Tibial nerve (tissue), 4 donors: ENCODE data around the gene SNAP29. TPM values are rescaled to one million over a fixed set of nuclear protein-coding genes. Genes with fewer than 3 reads are reported as not detected.
"Not testable (repeated sequence)": the region's sequence is repeated elsewhere in the genome, so short reads cannot be mapped to it uniquely, and the experiment has no call there.

ENCODE experiments used
- DNase-seq, 2 donors: peaks; one replicate each; pipeline ENCODE4 v3.0.0-alpha.2; 2019; ENCODE audit warnings: low spot score in 2 of 2
- H3K27ac ChIP-seq, 4 donors: fragments of 200-600 bp; sonication (generic) in 3 of 4; one replicate each; pipeline ENCODE4 v1.5.1; 2017 to 2019; ENCODE audit warnings: mild to moderate bottlenecking in 1 of 4
- H3K27me3 ChIP-seq, 2 donors: fragments of 200-600 bp; sonication (generic) in 1 of 2; one replicate each; pipeline versions ENCODE4 v1.5.1 to v1.6.0; 2017 to 2019
- H3K36me3 ChIP-seq, 3 donors: fragments of 200-600 bp; sonication (generic); one replicate each; pipeline ENCODE4 v1.5.1; 2018 to 2019
- H3K4me1 ChIP-seq, 4 donors: fragments of 200-600 bp; sonication (generic) in 3 of 4; one replicate each; pipeline ENCODE4 v1.5.1; 2017 to 2019
- H3K4me3 ChIP-seq, 4 donors: fragments of 200-600 bp; sonication (generic) in 3 of 4; one replicate each; pipeline ENCODE4 v1.5.1; 2017 to 2019; ENCODE audit warnings: mild to moderate bottlenecking in 1 of 4, moderate library complexity in 1 of 4
- H3K9me3 ChIP-seq, 4 donors: fragments of 200-600 bp; sonication (generic) in 3 of 4; one replicate each; pipeline ENCODE4 v1.5.1; 2017 to 2019
- CTCF ChIP-seq, 5 experiments: fragments of 200-600 bp in 3 of 5; fragments of 450-650 bp in 2 of 5; sonication (generic) in 3 of 5; IDR thresholded peaks; one replicate each; pipeline ENCODE4 v1.5.1; 2016 to 2019; ENCODE audit warnings: antibody characterized with exemption in 5 of 5, mild to moderate bottlenecking in 3 of 5, moderate library complexity in 2 of 5
- EP300 ChIP-seq, 2 donors: sonication (generic); formaldehyde crosslinking; IDR thresholded peaks; one replicate each; pipeline ENCODE4 v1.6.1; 2017; ENCODE audit warnings: antibody characterized with exemption in 2 of 2, mild to moderate bottlenecking in 1 of 2
- POLR2A ChIP-seq, 2 donors: fragments of 450-650 bp; IDR thresholded peaks; one replicate each; pipeline ENCODE4 v1.6.1; 2017; ENCODE audit warnings: antibody characterized with exemption in 2 of 2, mild to moderate bottlenecking in 2 of 2, moderate library complexity in 2 of 2
- WGBS, 2 donors: methylation state at CpG; one replicate each; pipeline ENCODE4 v1.1.5; 2018; 5-methylcytosine and 5-hydroxymethylcytosine counted together
- total RNA-seq, 4 donors: library from RNA; depleted of rRNA; stranded (reverse); fragments of >200 nt; gene quantifications; one replicate each; pipeline ENCODE4 v1.1.0, GENCODE V29; 2016

The SNAP29 gene
- total RNA-seq, 4 donors from 2014 or later: 18.3 to 36.1 (median 19.6) TPM

- H3K27ac ChIP-seq: no peak overlapping the region
- peaks cover 0 to 99% (median 12%) of the 10 kb centered on the region in 3 donors for H3K36me3 ChIP-seq
- no peak for DNase-seq
- WGBS, 2 donors: 86 to 91% methylated on average over 9 of the region's 9 CpGs
- H3K9me3 ChIP-seq: no peaks in the 10 kb centered on the region
- H3K27me3 ChIP-seq: no peaks in the 10 kb centered on the region
- no peak overlapping the region for H3K4me3 ChIP-seq
- TF ChIP-seq POLR2A (IDR thresholded peaks at IDR 0.05) (no peak), EP300 (IDR thresholded peaks at IDR 0.05) (no peak), CTCF (IDR thresholded peaks at IDR 0.05) (no peak)
- no peaks in the 10 kb centered on the region for H3K4me1 ChIP-seq
These were observed 39.3 kb upstream of the SNAP29 start for GRCh38 chr22:20819471-20819870.

DNA sequence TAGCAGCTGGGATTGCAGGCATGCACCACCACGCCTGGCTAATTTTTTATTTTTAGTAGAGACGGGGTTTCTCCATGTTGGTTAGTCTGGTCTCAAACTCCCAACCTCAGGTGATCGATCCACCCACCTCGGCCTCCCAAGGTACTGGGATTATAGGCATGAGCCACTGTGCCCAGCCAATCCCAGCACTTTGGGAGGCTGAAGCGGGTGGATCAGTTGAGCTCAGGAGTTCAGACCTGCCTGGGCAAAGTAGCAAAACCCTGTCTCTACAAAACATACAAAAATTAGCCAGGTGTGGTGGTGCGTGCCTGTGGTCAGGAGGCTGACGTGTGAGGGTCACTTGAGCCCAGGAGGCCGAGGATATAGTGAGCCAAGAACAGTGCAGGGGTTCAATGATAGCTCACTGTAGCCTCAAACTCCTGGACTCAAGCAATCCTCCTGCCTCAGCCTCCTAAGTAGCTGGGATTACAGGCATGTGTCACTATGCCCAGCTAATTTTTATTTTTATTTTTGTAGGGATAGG, 37.0 kb upstream of the SNAP29 start:
- peaks cover 0 to 97% (median 7%) of the 10 kb centered on the region in 3 donors for H3K36me3 ChIP-seq
- not testable (repeated sequence) for DNase-seq, H3K27me3 ChIP-seq, H3K4me1 ChIP-seq, H3K4me3 ChIP-seq, H3K27ac ChIP-seq, H3K9me3 ChIP-seq
- WGBS, 2 donors: 96 to 98% methylated on average over 8 of the region's 8 CpGs

DNA sequence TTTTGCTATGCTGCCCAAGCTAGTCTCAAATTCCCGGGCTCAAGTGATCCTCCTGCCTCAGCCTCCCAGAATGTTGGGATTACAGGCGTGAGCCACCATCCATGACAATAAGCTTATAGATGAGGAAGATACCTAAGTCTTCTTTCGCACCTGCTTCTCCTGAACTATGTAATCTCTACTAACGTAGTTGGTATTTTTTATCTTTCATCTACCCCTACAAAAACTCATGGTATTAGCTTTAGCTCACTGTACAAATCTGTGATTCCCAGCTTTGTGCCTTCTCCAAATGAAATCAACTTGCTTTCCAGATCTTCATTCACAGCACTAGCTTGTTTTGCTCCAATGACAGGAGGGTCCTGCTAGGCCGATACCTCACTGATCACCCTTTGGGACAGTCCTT, 36.6 kb upstream of the SNAP29 start:
- DNase-seq: no peak
- Histone ChIP-seq H3K27ac (no peak overlapping the region), H3K9me3 (no peaks in the 10 kb centered on the region), H3K4me3 (no peak overlapping the region), H3K4me1 (no peaks in the 10 kb centered on the region), H3K27me3 (no peaks in the 10 kb centered on the region), H3K36me3 (peaks cover 0 to 96% (median 6%) of the 10 kb centered on the region in 3 donors)
- 92 to 94% methylated on average over 5 of the region's 5 CpGs for WGBS, 2 donors
- TF ChIP-seq POLR2A (IDR thresholded peaks at IDR 0.05) (no peak), CTCF (IDR thresholded peaks at IDR 0.05) (no peak), EP300 (IDR thresholded peaks at IDR 0.05) (no peak)

GRCh38 chr22:20823264-20823663, 35.5 kb upstream of the SNAP29 start:
- Histone ChIP-seq H3K4me1 (no peaks in the 10 kb centered on the region), H3K36me3 (peaks cover 0 to 94% (median 6%) of the 10 kb centered on the region in 3 donors), H3K27ac (no peak overlapping the region), H3K27me3 (no peaks in the 10 kb centered on the region), H3K4me3 (no peak overlapping the region), H3K9me3 (no peaks in the 10 kb centered on the region)
- DNase-seq: no peak
- WGBS, 2 donors: 95 to 97% methylated on average over 1 of the region's 1 CpG
- TF ChIP-seq CTCF (IDR thresholded peaks at IDR 0.05) (no peak), EP300 (IDR thresholded peaks at IDR 0.05) (no peak), POLR2A (IDR thresholded peaks at IDR 0.05) (no peak)

DNA sequence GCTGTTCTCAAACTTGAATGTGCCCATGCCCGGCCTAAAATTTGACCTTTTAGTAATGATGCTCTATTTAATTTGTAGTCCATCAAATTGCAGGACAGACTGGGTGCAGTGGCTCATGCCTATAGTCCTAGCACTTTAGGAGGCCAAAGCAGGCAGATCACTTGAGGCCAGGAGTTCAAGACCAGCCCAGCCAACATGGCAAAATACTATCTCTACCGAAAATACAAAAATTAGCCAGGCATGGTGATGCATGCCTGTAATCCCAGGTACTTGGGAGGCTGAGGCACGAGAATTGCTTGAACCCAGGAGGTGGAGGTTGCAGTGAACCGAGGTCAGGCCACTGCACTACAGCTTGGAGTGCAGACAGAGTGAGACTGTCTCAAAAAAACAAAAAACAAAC, 33.6 kb upstream of the SNAP29 start:
- H3K27ac ChIP-seq, H3K4me3 ChIP-seq, DNase-seq, H3K9me3 ChIP-seq, H3K4me1 ChIP-seq, H3K27me3 ChIP-seq: not testable (repeated sequence)
- peaks cover 0 to 87% (median 0%) of the 10 kb centered on the region in 3 donors for H3K36me3 ChIP-seq
- 95 to 98% methylated on average over 4 of the region's 4 CpGs for WGBS, 2 donors

DNA sequence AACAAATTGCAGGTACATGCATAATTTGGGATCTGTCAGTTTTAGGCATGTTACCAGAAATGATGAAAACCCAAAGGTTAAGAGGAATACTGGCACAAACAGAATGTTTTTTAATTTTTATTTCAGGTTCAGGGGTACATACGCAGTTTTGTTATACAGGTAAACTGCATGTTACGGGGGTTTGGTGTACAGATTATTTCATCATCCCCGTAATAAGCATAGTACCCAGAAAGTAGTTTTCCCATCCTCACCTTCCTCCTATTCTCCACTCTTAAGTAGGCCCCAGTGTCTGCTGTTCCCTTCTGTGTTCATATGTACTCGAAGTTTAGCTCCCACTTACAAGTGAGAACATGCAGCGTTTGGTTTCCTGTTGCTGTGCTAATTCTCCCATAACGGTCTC, 33.2 kb upstream of the SNAP29 start:
- Histone ChIP-seq H3K27me3 (no peaks in the 10 kb centered on the region), H3K36me3 (peaks cover 0 to 85% (median 0%) of the 10 kb centered on the region in 3 donors), H3K9me3 (no peaks in the 10 kb centered on the region), H3K4me1 (no peaks in the 10 kb centered on the region), H3K4me3 (no peak overlapping the region), H3K27ac (no peak overlapping the region)
- no peak for DNase-seq
- WGBS, 2 donors: 90 to 93% methylated on average over 6 of the region's 6 CpGs
- no peak for TF ChIP-seq EP300 (IDR thresholded peaks at IDR 0.05)
- no peak for TF ChIP-seq CTCF (IDR thresholded peaks at IDR 0.05)
- no peak for TF ChIP-seq POLR2A (IDR thresholded peaks at IDR 0.05)

- H3K9me3 ChIP-seq, H3K27me3 ChIP-seq, H3K4me3 ChIP-seq, H3K27ac ChIP-seq, DNase-seq, H3K4me1 ChIP-seq: not testable (repeated sequence)
- 94 to 96% methylated on average over 5 of the region's 5 CpGs for WGBS, 2 donors
- H3K36me3 ChIP-seq: peaks cover 0 to 85% (median 0%) of the 10 kb centered on the region in 3 donors
These were observed 32.2 kb upstream of the SNAP29 start for GRCh38 chr22:20826373-20827152.
